Stimulated activated CD8-positive, alpha-beta memory T cell treated with anti-CD3 and anti-CD28 coated beads, Interleukin-15, amount 100 ng/mL, for 24 hours (primary cell): ENCODE measurements around the gene JAZF1.

Experiments used
- DNase-seq: peaks from one replicate; pipeline ENCODE4 v3.0.0-alpha.2; 2020; ENCODE audit warnings: low read depth

JAZF1 gene

GRCh38 chr7:28165961-28166955 lies 14.3 kb downstream of the JAZF1 start:
- no peak for DNase-seq

GRCh38 chr7:28165261-28165660 lies 15.3 kb downstream of the JAZF1 start:
- DNase-seq: no peak

GRCh38 chr7:28163949-28164348 lies 16.6 kb downstream of the JAZF1 start:
- DNase-seq: no peak

GRCh38 chr7:28161331-28161730 lies 19.3 kb downstream of the JAZF1 start:
- no peak for DNase-seq

GRCh38 chr7:28160551-28160991 lies 20.0 kb downstream of the JAZF1 start:
- no peak for DNase-seq

- DNase-seq: no peak
Measured at GRCh38 chr7:28157831-28158416, 22.7 kb downstream of the JAZF1 start.

GRCh38 chr7:28157076-28157745 lies 23.4 kb downstream of the JAZF1 start:
- no peak for DNase-seq

GRCh38 chr7:28156401-28156800 lies 24.2 kb downstream of the JAZF1 start:
- DNase-seq: no peak

- DNase-seq: no peak
Measured at GRCh38 chr7:28155964-28156363, 24.6 kb downstream of the JAZF1 start.

- no peak for DNase-seq
Measured at GRCh38 chr7:28155019-28155660, 25.5 kb downstream of the JAZF1 start.

- no peak for DNase-seq
Measured at GRCh38 chr7:28152594-28152993, 28.0 kb downstream of the JAZF1 start.

GRCh38 chr7:28151965-28152364 lies 28.6 kb downstream of the JAZF1 start:
- no peak for DNase-seq

GRCh38 chr7:28149291-28150101 lies 31.1 kb downstream of the JAZF1 start:
- DNase-seq: no peak

- DNase-seq: no peak
Measured at GRCh38 chr7:28145931-28146330, 34.7 kb downstream of the JAZF1 start.

- DNase-seq: no peak
Measured at GRCh38 chr7:28145090-28145626, 35.4 kb downstream of the JAZF1 start.

- no peak for DNase-seq
Measured at GRCh38 chr7:28144266-28144665, 36.3 kb downstream of the JAZF1 start.

- no peak for DNase-seq
Measured at GRCh38 chr7:28142650-28143049, 37.9 kb downstream of the JAZF1 start.

GRCh38 chr7:28140979-28141378 lies 39.6 kb downstream of the JAZF1 start:
- DNase-seq: no peak

- DNase-seq: no peak
Measured at GRCh38 chr7:28138837-28139236, 41.8 kb downstream of the JAZF1 start.

- no peak for DNase-seq
Measured at GRCh38 chr7:28137463-28137862, 43.1 kb downstream of the JAZF1 start.

GRCh38 chr7:28136885-28137284 lies 43.7 kb downstream of the JAZF1 start:
- no peak for DNase-seq
